Right lobe of liver (tissue), 6 donors: ENCODE results near the gene MPHOSPH9. TPM values are rescaled to one million over a fixed set of nuclear protein-coding genes. Genes with fewer than 3 reads are reported as not detected.

Source experiments
- ATAC-seq, 4 donors: fragments of 200-7000 bp; cut with Tn5 transposase; one replicate each; pipeline ENCODE4 v1.9.1; 2020; ENCODE audit warnings: mild to moderate bottlenecking in 4 of 4, moderate library complexity in 4 of 4
- DNase-seq, 3 donors: peaks; one replicate each; pipeline ENCODE4 v3.0.0-alpha.2; 2020
- H3K27ac ChIP-seq, 3 donors: fragments of 200-600 bp; one replicate each; pipeline ENCODE4 v1.8.0; 2022
- H3K27me3 ChIP-seq, 2 donors: fragments of 200-600 bp; one replicate each; pipeline ENCODE4 v1.8.0; 2022
- H3K36me3 ChIP-seq, 4 donors: fragments of 200-600 bp; sonication (generic) in 1 of 4; one replicate each; pipeline versions ENCODE4 v1.5.1 to v1.8.0; 2017 to 2022; ENCODE audit warnings: control low read depth in 1 of 4
- H3K4me1 ChIP-seq, 4 donors: fragments of 200-600 bp; sonication (generic) in 1 of 4; one replicate each; pipeline versions ENCODE4 v1.5.1 to v1.8.0; 2017 to 2022; ENCODE audit warnings: control low read depth in 1 of 4
- H3K4me3 ChIP-seq, 3 donors: fragments of 200-600 bp; one replicate each; pipeline ENCODE4 v1.8.0; 2022
- H3K9me3 ChIP-seq, 4 donors: fragments of 200-600 bp; sonication (generic) in 1 of 4; one replicate each; pipeline versions ENCODE4 v1.5.1 to v1.8.0; 2017 to 2022; ENCODE audit warnings: control low read depth in 1 of 4
- POLR2A ChIP-seq: fragments of 450-650 bp; IDR thresholded peaks from one replicate; pipeline ENCODE4 v1.6.1; 2017; ENCODE audit warnings: antibody characterized with exemption, mild to moderate bottlenecking
- WGBS: methylation state at CpG from one replicate; pipeline ENCODE4 v1.1.6; 2018; ENCODE audit warnings: low coverage, low lambda C conversion rate; ENCODE audit not compliant: insufficient coverage; ENCODE audit errors: missing lambda C conversion rate; 5-methylcytosine and 5-hydroxymethylcytosine counted together
- intact Hi-C, 2 donors: fragments of 100-400 bp; cut with DNase I; formaldehyde crosslinking; loops; one replicate each; pipeline versions ENCODE4 v1.11.2 to v1.14.1; 2022
- total RNA-seq, 6 experiments: library from RNA; depleted of rRNA in 2 of 6; stranded (reverse); fragments of >200 nt in 2 of 6; fragmentation: NEBNext Ultra II Directional in 3 of 6; extraction: Animal tissue kit (Norgen Biotek cat#: 25700) in 3 of 6; gene quantifications; one replicate each; pipeline versions ENCODE4 v1.1.0 to v1.2.4, GENCODE V29; 2016 to 2023
- TF ChIP-seq, protein P1 (sequence below), 4 donors: fragments of 200-600 bp in 3 of 4; fragments of 450-650 bp in 1 of 4; IDR thresholded peaks; one replicate each; pipeline versions ENCODE4 v1.5.1 to v1.8.0; 2016 to 2022; ENCODE audit warnings: antibody characterized with exemption in 4 of 4, mild to moderate bottlenecking in 2 of 4
- donor health status: DM: no; HTN: yes; CAD: no.
- donor health status: DM: no; HTN: no; CAD: no.
- donor health status: DM: no; HTN: no; CAD: no.
- donor health status: DM: no; HTN: yes; CAD: no.
- donor health status: DM: no; HTN: yes; CAD: no.

Gene MPHOSPH9
- total RNA-seq, 6 experiments from 2014 or later: 14.5 to 25.7 (median 19.1) TPM

DNA sequence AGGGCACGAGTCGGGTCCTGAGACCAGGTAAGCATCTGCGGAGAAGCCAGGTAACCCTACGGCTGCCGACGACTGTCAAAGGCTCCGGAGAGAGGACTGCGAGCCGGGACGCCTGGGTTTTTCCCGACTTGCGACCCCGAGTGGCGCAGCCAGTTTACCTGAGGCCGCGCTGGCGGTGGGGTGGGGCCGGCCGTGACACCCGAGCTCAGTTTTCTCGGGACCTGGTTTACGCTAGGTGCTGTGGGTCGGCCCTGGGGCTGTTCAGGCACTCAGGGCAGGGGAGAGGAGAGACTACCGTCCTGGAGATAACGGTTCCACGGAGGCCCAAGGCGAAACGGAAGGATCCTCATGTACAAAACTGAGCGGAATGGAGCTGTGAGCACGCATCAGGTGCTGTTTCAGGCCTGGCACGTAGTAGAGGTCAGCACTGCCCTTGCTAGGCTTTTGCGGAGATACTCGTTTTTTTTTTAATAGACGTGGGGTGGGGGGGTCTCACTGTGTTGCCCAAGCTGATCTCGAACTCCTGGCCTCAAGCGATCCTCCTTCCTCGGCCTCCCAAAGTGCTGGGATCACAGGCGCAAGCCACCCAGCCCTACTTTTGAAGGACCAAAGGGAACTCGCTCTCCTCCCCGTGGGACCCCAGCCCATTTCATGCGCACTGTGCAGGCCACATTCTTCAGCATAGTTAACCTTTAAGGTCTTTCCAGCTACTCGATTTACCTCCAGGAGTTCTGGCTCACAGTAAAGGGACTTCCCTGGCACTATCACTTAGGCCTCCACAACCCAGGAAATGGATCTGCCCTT is 766 bp upstream of the MPHOSPH9 start:
- WGBS: 0% methylated on average over 3 of the region's 42 CpGs
- DNase-seq (no peak), ATAC-seq (peak; percentile 18 to 42 (median 28))
- H3K27ac ChIP-seq: peak overlapping the region; percentile 77 to 88 (median 87)
- TF ChIP-seq, protein P1, sequence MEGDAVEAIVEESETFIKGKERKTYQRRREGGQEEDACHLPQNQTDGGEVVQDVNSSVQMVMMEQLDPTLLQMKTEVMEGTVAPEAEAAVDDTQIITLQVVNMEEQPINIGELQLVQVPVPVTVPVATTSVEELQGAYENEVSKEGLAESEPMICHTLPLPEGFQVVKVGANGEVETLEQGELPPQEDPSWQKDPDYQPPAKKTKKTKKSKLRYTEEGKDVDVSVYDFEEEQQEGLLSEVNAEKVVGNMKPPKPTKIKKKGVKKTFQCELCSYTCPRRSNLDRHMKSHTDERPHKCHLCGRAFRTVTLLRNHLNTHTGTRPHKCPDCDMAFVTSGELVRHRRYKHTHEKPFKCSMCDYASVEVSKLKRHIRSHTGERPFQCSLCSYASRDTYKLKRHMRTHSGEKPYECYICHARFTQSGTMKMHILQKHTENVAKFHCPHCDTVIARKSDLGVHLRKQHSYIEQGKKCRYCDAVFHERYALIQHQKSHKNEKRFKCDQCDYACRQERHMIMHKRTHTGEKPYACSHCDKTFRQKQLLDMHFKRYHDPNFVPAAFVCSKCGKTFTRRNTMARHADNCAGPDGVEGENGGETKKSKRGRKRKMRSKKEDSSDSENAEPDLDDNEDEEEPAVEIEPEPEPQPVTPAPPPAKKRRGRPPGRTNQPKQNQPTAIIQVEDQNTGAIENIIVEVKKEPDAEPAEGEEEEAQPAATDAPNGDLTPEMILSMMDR (IDR thresholded peaks at IDR 0.05): no peak
- TF ChIP-seq POLR2A: no peak
- H3K27me3 ChIP-seq: no peaks in the 10 kb centered on the region
- intact Hi-C loops: loop anchor here in 1 of 2 donors (10.0 kb wide), 1 partner anchor 249 kb away; the partner anchor contains the start of gene ARL6IP4
- H3K36me3 ChIP-seq: peaks cover 0 to 5% (median 0%) of the 10 kb centered on the region in 4 donors
- H3K4me3 ChIP-seq: peak overlapping the region; percentile 87 to 92 (median 89)
- H3K4me1 ChIP-seq: peaks cover 0 to 33% (median 8%) of the 10 kb centered on the region in 4 donors
- no peaks in the 10 kb centered on the region for H3K9me3 ChIP-seq

DNA sequence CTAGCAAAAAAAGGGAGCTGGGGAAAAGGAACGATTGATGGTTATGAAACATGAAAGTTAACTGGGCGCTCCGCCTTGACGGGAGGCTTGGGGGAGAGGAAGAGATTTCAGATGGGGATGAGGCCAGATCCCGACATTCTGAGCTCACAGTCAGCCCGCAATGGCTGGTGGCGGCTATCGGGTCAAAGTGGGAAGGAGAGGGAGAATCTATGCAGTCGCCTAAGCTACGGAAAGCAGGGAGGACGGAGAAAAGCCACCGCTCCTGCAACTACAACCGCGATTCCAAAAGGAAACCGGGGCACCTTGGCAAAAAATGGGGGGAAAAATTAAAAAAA is 502 bp downstream of the MPHOSPH9 start:
- WGBS: 0% methylated on average over 15 of the region's 15 CpGs
- Histone ChIP-seq H3K4me1 (peaks cover 0 to 36% (median 8%) of the 10 kb centered on the region in 4 donors), H3K9me3 (no peaks in the 10 kb centered on the region), H3K36me3 (peaks cover 0 to 5% (median 0%) of the 10 kb centered on the region in 4 donors), H3K27me3 (no peaks in the 10 kb centered on the region), H3K27ac (peak overlapping the region; percentile 70 to 80 (median 76)), H3K4me3 (peak overlapping the region; percentile 63 to 92 (median 89))
- intact Hi-C loops: loop anchor here in 1 of 2 donors (10.0 kb wide), 1 partner anchor 248 kb away; the partner anchor contains the start of gene ARL6IP4
- ATAC-seq (peak; percentile 0 to 6 (median 2)), DNase-seq (no peak)
- no peak for TF ChIP-seq POLR2A
- TF ChIP-seq, protein P1 (IDR thresholded peaks at IDR 0.05): no peak

DNA sequence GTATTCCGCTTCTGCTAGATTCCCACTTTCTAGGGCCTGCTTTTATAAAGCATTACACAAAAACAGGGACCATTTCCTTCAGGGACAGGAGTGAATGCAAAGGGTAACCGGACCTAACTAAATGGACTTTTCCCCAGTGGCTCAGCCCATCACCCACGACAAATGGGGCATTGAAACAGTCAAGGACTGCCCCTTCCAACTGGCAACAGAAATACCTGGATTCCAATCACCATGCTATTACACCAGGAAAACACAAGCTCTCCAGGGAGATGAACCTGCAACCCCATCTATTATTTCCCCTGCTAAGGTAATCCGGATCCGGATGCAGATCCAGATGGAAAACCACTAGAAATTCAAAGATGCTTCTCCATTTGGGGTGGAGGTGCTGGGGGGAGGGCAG is 1.0 kb downstream of the MPHOSPH9 start:
- intact Hi-C loops: loop anchor here in 1 of 2 donors (10.0 kb wide), 1 partner anchor 247 kb away; the partner anchor contains the start of gene ARL6IP4
- Histone ChIP-seq H3K4me3 (peak overlapping the region; percentile 63 to 92 (median 89)), H3K27ac (peak overlapping the region in 2 of 3 donors; percentile 70 to 76), H3K9me3 (no peaks in the 10 kb centered on the region), H3K4me1 (peaks cover 0 to 36% (median 8%) of the 10 kb centered on the region in 4 donors), H3K36me3 (peaks cover 0 to 5% (median 0%) of the 10 kb centered on the region in 4 donors), H3K27me3 (no peaks in the 10 kb centered on the region)
- peak in 1 of 3 donors; percentile 81 for DNase-seq
- WGBS: 19% methylated on average over 5 of the region's 5 CpGs
- TF ChIP-seq, protein P1 (IDR thresholded peaks at IDR 0.05): no peak
- TF ChIP-seq POLR2A: no peak
- ATAC-seq: peak in 3 of 4 donors; percentile 2 to 8 (median 2)

DNA sequence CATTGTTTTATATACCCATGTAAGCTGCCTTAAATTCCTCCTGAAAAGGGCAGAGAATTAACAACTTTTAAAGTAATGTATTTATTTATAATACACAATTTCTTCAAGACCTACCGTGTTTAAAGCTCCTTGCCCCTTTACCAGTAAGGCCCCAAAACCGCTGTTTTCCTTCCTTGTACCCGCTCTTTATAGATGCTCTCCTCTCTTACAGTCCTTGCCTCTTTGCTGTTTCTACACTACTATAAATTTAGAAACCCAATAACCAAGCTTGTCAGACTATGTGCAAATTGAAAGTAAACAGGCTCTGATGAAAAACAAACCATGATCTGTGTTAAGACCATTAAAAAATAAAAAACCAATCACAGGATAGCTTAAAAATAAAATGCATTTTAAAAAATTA is 3.9 kb downstream of the MPHOSPH9 start:
- H3K36me3 ChIP-seq: no peaks in the 10 kb centered on the region
- DNase-seq (no peak), ATAC-seq (no peak)
- H3K4me3 ChIP-seq: no peak overlapping the region
- H3K27ac ChIP-seq: no peak overlapping the region
- H3K27me3 ChIP-seq: no peaks in the 10 kb centered on the region
- peaks cover 0 to 26% (median 5%) of the 10 kb centered on the region in 4 donors for H3K4me1 ChIP-seq
- TF ChIP-seq, protein P1 (IDR thresholded peaks at IDR 0.05): no peak
- TF ChIP-seq POLR2A: no peak
- WGBS: 67% methylated on average over 3 of the region's 3 CpGs
- no peaks in the 10 kb centered on the region for H3K9me3 ChIP-seq
- intact Hi-C loops: no loop called here
